GM18909 (cell line): Measurements from ENCODE around the gene NDUFB6.
"Not testable (repeated sequence)": the region's sequence is repeated elsewhere in the genome, so short reads cannot be mapped to it uniquely, and the experiment has no call there.

Source experiments
- ATAC-seq: cut with Tn5 transposase; IDR thresholded peaks from one replicate; pipeline ENCODE4 v1.9.1; 2021; ENCODE audit warnings: mild to moderate bottlenecking; ENCODE audit not compliant: unreplicated experiment, poor library complexity

NDUFB6 gene

GRCh38 chr9:32524892-32525708, 47.9 kb downstream of the NDUFB6 start:
- peak; percentile 35 for ATAC-seq

DNA sequence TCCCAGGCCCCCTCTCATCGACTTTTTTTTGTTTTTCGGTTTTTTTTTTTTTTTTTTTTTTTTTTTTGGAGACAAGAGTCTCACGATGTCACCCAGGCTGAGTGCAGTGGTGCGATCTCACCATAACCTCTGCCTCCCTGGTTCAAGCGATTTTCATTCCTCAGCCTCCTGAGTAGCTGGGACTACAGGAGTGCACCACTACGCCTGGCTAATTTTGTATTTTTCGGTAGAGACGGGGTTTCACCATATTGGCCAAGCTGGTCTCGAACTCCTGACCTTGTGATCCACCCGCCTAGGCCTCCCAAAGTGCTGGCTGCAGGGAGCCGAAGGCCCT, 48.4 kb downstream of the NDUFB6 start:
- ATAC-seq: not testable (repeated sequence)

DNA sequence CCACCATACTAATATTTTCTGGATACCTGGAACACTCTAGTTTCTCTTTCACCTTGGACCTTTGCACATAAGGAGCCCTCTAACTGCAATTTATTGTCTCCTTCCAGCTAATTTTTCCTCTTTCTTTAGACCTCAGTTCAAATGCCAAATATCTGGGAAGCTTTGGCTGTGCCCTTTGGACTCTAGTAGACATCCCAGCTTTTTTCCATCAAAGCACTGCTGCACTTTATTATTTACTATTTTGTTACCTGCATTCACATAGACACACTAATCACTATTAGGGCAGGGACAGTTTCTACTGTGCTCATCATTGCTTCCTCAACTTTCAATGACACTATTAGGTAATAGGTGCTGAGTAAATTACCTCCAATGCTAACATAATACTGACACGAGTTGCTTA, 49.0 kb downstream of the NDUFB6 start:
- ATAC-seq: no peak

- ATAC-seq: no peak
Observed at GRCh38 chr9:32518276-32518675, 54.7 kb downstream of the NDUFB6 start.

DNA sequence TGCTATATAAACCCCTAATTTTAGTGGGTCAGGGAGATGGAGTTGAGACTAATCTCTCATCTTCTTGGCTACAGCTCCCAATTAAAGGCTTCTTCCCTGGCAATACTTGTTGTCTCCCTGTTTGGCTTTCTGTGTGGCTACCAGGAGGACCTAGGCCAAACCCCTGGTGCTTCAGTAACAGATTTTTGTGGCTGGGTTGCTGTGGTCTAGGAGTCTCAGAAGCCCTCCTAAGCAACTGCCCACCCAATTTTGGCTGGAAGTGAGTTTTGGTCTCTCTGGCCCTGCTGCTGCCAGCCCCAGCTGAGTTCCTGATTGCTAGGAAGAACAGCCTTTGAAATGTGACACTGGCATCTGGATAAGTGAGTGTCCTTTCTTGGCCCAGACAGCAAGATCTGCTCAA, 56.7 kb downstream of the NDUFB6 start:
- ATAC-seq: no peak

DNA sequence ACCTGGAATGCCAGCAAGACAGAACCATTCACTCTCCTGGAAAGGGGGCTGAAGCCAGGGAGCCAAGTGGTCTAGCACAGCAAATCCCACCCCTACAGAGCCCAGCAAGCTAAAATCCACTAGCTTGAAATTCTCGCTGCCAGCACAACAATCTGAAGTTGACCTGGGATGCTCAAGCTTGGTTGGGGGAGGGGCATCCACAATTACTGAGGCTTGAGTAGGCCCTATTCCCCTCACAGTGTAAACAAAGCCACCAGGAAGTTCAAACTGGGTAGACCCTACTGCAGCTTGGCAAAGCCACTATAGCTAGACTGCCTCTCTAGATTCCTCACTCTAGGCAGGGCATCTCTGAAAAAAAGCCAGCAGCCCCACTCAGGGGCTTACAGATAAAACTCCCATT, 64.2 kb downstream of the NDUFB6 start:
- ATAC-seq: no peak

GRCh38 chr9:32503008-32503407, 70.0 kb downstream of the NDUFB6 start:
- ATAC-seq: no peak
